Neural cell (in vitro differentiated cells): ENCODE results near the gene SPAG16. TPM values are rescaled to one million over a fixed set of nuclear protein-coding genes. Genes with fewer than 3 reads are reported as not detected.

Experiments used
- H2AFZ ChIP-seq: fragments of 200-600, 300-800 bp; sonication (generic), shearing (Covaris generic); 2 replicates; pipeline ENCODE4 v1.6.0; 2014; ENCODE audit warnings: low read depth, mild to moderate bottlenecking, antibody characterized with exemption, low read length, moderate library complexity
- H3F3A ChIP-seq: fragments of 200-600 bp; shearing (Covaris generic); 2 replicates; pipeline ENCODE4 v1.6.1; 2016; ENCODE audit warnings: mild to moderate bottlenecking, moderate library complexity, mixed read lengths, antibody characterized with exemption, low read length; ENCODE audit not compliant: insufficient read depth, poor library complexity, severe bottlenecking
- H3K27ac ChIP-seq: fragments of 200-600, 300-800 bp; sonication (generic), shearing (Covaris generic); 2 replicates; pipeline ENCODE4 v1.5.1; 2014; ENCODE audit warnings: mild to moderate bottlenecking, low read length, moderate library complexity
- H3K27me3 ChIP-seq: fragments of 300-800, 200-600 bp; sonication (generic), shearing (Covaris generic); 2 replicates; pipeline ENCODE4 v1.6.0; 2014; ENCODE audit warnings: mild to moderate bottlenecking, low read depth, low read length, moderate library complexity; ENCODE audit not compliant: insufficient read depth
- H3K36me3 ChIP-seq: fragments of 300-800, 200-600 bp; sonication (generic), shearing (Covaris generic); 2 replicates; pipeline ENCODE4 v1.5.1; 2014; ENCODE audit warnings: mild to moderate bottlenecking, antibody characterized with exemption, low read length, moderate library complexity; ENCODE audit not compliant: insufficient read depth
- H3K4me2 ChIP-seq: fragments of 300-800, 200-600 bp; sonication (generic), shearing (Covaris generic); 2 replicates; pipeline ENCODE4 v1.6.0; 2014; ENCODE audit warnings: mild to moderate bottlenecking, low read length
- H3K4me3 ChIP-seq: fragments of 300-800, 200-600 bp; sonication (generic), shearing (Covaris generic); 2 replicates; pipeline ENCODE4 v1.5.1; 2014; ENCODE audit warnings: mild to moderate bottlenecking, low read length, moderate library complexity
- H3K79me2 ChIP-seq: fragments of 200-600 bp; shearing (Covaris generic); replicated peaks from 2 replicates; pipeline ENCODE4 v1.6.0; 2014; ENCODE audit warnings: mild to moderate bottlenecking, low read length, moderate library complexity; ENCODE audit not compliant: insufficient read depth
- H3K9ac ChIP-seq: fragments of 300-800, 200-600 bp; sonication (generic), shearing (Covaris generic); 2 replicates; pipeline ENCODE4 v1.6.1; 2016; ENCODE audit warnings: mild to moderate bottlenecking, low read length, mixed read lengths
- H3K9me2 ChIP-seq: fragments of 200-600 bp; shearing (Covaris generic); 2 replicates; pipeline ENCODE4 v1.6.1; 2016; ENCODE audit warnings: mild to moderate bottlenecking, low read length, mixed read lengths; ENCODE audit not compliant: insufficient read depth
- H3K9me3 ChIP-seq: fragments of 200-600, 300-800 bp; sonication (generic), shearing (Covaris generic); 2 replicates; pipeline ENCODE4 v1.6.1; 2016; ENCODE audit warnings: mild to moderate bottlenecking, mixed run types, low read length, moderate library complexity, mixed read lengths
- H4K20me1 ChIP-seq: fragments of 200-600 bp; shearing (Covaris generic); 2 replicates; pipeline ENCODE4 v1.6.1; 2016; ENCODE audit warnings: mild to moderate bottlenecking, mixed run types; ENCODE audit not compliant: insufficient read depth
- CTCF ChIP-seq: fragments of 450-650 bp; IDR thresholded peaks from 2 replicates; pipeline ENCODE4 v1.5.1; 2014; ENCODE audit warnings: antibody characterized with exemption, mild to moderate bottlenecking, moderate library complexity; ENCODE audit not compliant: poor library complexity, severe bottlenecking
- EP300 ChIP-seq: fragments of 450-650 bp; conservative IDR thresholded peaks from 2 replicates; pipeline ENCODE4 v1.6.1; 2014; ENCODE audit warnings: antibody characterized with exemption, mild to moderate bottlenecking, moderate library complexity; ENCODE audit not compliant: poor library complexity, severe bottlenecking
- EZH2 ChIP-seq: fragments of 200-600, 300-800 bp; shearing (Covaris generic), sonication (generic); IDR thresholded peaks from 2 replicates; pipeline ENCODE4 v1.6.1; 2014; ENCODE audit warnings: antibody characterized with exemption, low read length, borderline replicate concordance, mild to moderate bottlenecking; ENCODE audit not compliant: insufficient read depth, poor library complexity, severe bottlenecking
- MXI1 ChIP-seq: fragments of 450-650 bp; conservative IDR thresholded peaks from 2 replicates; pipeline ENCODE4 v1.6.1; 2014; ENCODE audit warnings: antibody characterized with exemption, mild to moderate bottlenecking; ENCODE audit not compliant: poor library complexity, severe bottlenecking
- POLR2AphosphoS5 ChIP-seq: IDR thresholded peaks from 2 replicates; pipeline ENCODE4 v1.6.1; 2012
- RAD21 ChIP-seq: fragments of 450-650 bp; conservative IDR thresholded peaks from 2 replicates; pipeline ENCODE4 v1.6.1; 2014; ENCODE audit warnings: antibody characterized with exemption, mild to moderate bottlenecking, moderate library complexity
- REST ChIP-seq: IDR thresholded peaks from 2 replicates; pipeline ENCODE4 v1.6.1; 2012; ENCODE audit warnings: borderline replicate concordance
- SMC3 ChIP-seq: fragments of 450-650 bp; conservative IDR thresholded peaks from 2 replicates; pipeline ENCODE4 v1.6.1; 2014; ENCODE audit warnings: antibody characterized with exemption, mild to moderate bottlenecking, moderate library complexity; ENCODE audit not compliant: poor library complexity
- TAF1 ChIP-seq: IDR thresholded peaks from 2 replicates; pipeline ENCODE4 v1.6.1; 2012; ENCODE audit warnings: low read depth
- polyA plus RNA-seq: library from polyadenylated mRNA; depleted of rRNA; stranded (reverse); fragments of >200 nt; gene quantifications from 2 replicates; pipeline ENCODE4 v1.2.3, GENCODE V29; 2014

SPAG16 gene
- polyA plus RNA-seq, 1 donor from 2014 or later: 75.4 TPM

GRCh38 chr2:213689585-213689984, 405.3 kb downstream of the SPAG16 start:
- Histone ChIP-seq H3K4me3 (no peak overlapping the region), H3K79me2 (no peaks in the 10 kb centered on the region), H2AFZ (no peak overlapping the region), H3K9ac (no peak overlapping the region), H3K27me3 (no peaks in the 10 kb centered on the region), H4K20me1 (no peaks in the 10 kb centered on the region), H3K27ac (no peak overlapping the region), H3K9me2 (no peaks in the 10 kb centered on the region), H3K4me2 (no peak overlapping the region), H3F3A (no peaks in the 10 kb centered on the region), H3K9me3 (no peaks in the 10 kb centered on the region), H3K36me3 (no peaks in the 10 kb centered on the region)
- TF ChIP-seq TAF1: no peak
- TF ChIP-seq CTCF: no peak
- TF ChIP-seq SMC3: no peak
- TF ChIP-seq MXI1: no peak

GRCh38 chr2:213691351-213691750, 407.1 kb downstream of the SPAG16 start:
- no peaks in the 10 kb centered on the region for H3K27me3 ChIP-seq
- H3K9me3 ChIP-seq: no peaks in the 10 kb centered on the region
- no peaks in the 10 kb centered on the region for H3K79me2 ChIP-seq
- H3F3A ChIP-seq: no peaks in the 10 kb centered on the region
- no peaks in the 10 kb centered on the region for H3K36me3 ChIP-seq
- H2AFZ ChIP-seq: no peak overlapping the region
- H3K4me2 ChIP-seq: no peak overlapping the region
- TF ChIP-seq CTCF (no peak), TAF1 (no peak), RAD21 (no peak), MXI1 (no peak), EP300 (no peak), POLR2AphosphoS5 (no peak), EZH2 (no peak), REST (no peak), SMC3 (no peak)
- H3K27ac ChIP-seq: no peak overlapping the region
- H3K4me3 ChIP-seq: no peak overlapping the region
- no peak overlapping the region for H3K9ac ChIP-seq
- no peaks in the 10 kb centered on the region for H3K9me2 ChIP-seq
- H4K20me1 ChIP-seq: no peaks in the 10 kb centered on the region
